Endodermal cell (in vitro differentiated cells): ENCODE results near the gene NLRP8. TPM values are rescaled to one million over a fixed set of nuclear protein-coding genes. Genes with fewer than 3 reads are reported as not detected.

Experiments
- DNase-seq: peaks from one replicate; pipeline ENCODE4 v3.0.0-alpha.2; 2017
- H3K27ac ChIP-seq: 2 replicates; pipeline ENCODE4 v1.5.1; 2013; ENCODE audit warnings: mild to moderate bottlenecking, low read depth, low read length, moderate library complexity
- H3K27me3 ChIP-seq: 2 replicates; pipeline ENCODE4 v1.6.1; 2013; ENCODE audit warnings: mild to moderate bottlenecking, low read length, moderate library complexity; ENCODE audit not compliant: insufficient read depth, control insufficient read depth, poor library complexity, severe bottlenecking
- H3K36me3 ChIP-seq: 2 replicates; pipeline ENCODE4 v1.7.0; 2013; ENCODE audit warnings: mild to moderate bottlenecking, low read length, moderate library complexity; ENCODE audit not compliant: control insufficient read depth, insufficient read depth
- H3K4me1 ChIP-seq: one replicate; pipeline ENCODE4 v1.7.0; 2013; ENCODE audit warnings: low read length; ENCODE audit not compliant: control insufficient read depth, insufficient read depth
- H3K4me3 ChIP-seq: 2 replicates; pipeline ENCODE4 v1.5.1; 2013; ENCODE audit warnings: mild to moderate bottlenecking, low read length, moderate library complexity
- H3K9ac ChIP-seq: 2 replicates; pipeline ENCODE4 v1.6.1; 2013; ENCODE audit warnings: mild to moderate bottlenecking, low read length, moderate library complexity; ENCODE audit not compliant: poor library complexity, severe bottlenecking; ENCODE audit errors: extremely low read depth
- H3K9me3 ChIP-seq: 2 replicates; pipeline ENCODE4 v1.6.1; 2013; ENCODE audit warnings: mild to moderate bottlenecking, low read length, moderate library complexity; ENCODE audit not compliant: control insufficient read depth
- H3K27ac Mint-ChIP-seq: 2 replicates; pipeline ENCODE4 v1.8.0; 2020; ENCODE audit warnings: mixed read lengths
- H3K27me3 Mint-ChIP-seq: 2 replicates; pipeline ENCODE4 v1.8.0; 2021; ENCODE audit warnings: mild to moderate bottlenecking, mixed read lengths; ENCODE audit not compliant: insufficient read depth
- H3K36me3 Mint-ChIP-seq: 2 replicates; pipeline ENCODE4 v1.8.0; 2020; ENCODE audit warnings: low read depth, mixed read lengths
- H3K4me1 Mint-ChIP-seq: 2 replicates; pipeline ENCODE4 v1.8.0; 2020; ENCODE audit warnings: mixed read lengths
- H3K4me3 Mint-ChIP-seq: 2 replicates; pipeline ENCODE4 v1.8.0; 2020; ENCODE audit warnings: mild to moderate bottlenecking, moderate library complexity, mixed read lengths
- H3K9me3 Mint-ChIP-seq: 2 replicates; pipeline ENCODE4 v1.8.0; 2020; ENCODE audit warnings: mild to moderate bottlenecking, mixed read lengths
- CTCF ChIP-seq: fragments of 200-600 bp; sonication (generic); conservative IDR thresholded peaks from 2 replicates; pipeline ENCODE4 v1.5.0; 2021; ENCODE audit warnings: antibody characterized with exemption, mild to moderate bottlenecking
- WGBS, 2 experiments: methylation state at CpG; one replicate each; pipeline versions ENCODE4 v1.1.5 to v1.1.7; 2013; ENCODE audit warnings: missing lambda C conversion rate in 2 of 2, mixed read lengths in 1 of 2; ENCODE audit not compliant: insufficient coverage in 1 of 2, insufficient read length in 1 of 2; 5-methylcytosine and 5-hydroxymethylcytosine counted together
- total RNA-seq, 2 donors: library from RNA; stranded (reverse); fragmentation: NEBNext Ultra II Directional in 1 of 2; extraction: Animal tissue kit (Norgen Biotek cat#: 25700) in 1 of 2; gene quantifications; 2 replicates in 1 of 2; 3 replicates in 1 of 2; pipeline ENCODE4 v1.2.1, GENCODE V29; 2021

The NLRP8 gene
- total RNA-seq, 2 donors from 2014 or later = not detected

GRCh38 chr19:55902080-55902751, 45.4 kb upstream of the NLRP8 start:
- no peak overlapping the region for H3K4me3 ChIP-seq
- H3K36me3 Mint-ChIP-seq = peaks cover 2% of the 10 kb centered on the region
- DNase-seq = no peak
- no peaks in the 10 kb centered on the region for H3K27me3 ChIP-seq
- H3K27ac ChIP-seq = no peak overlapping the region
- no peaks in the 10 kb centered on the region for H3K27me3 Mint-ChIP-seq
- no peaks in the 10 kb centered on the region for H3K4me1 ChIP-seq
- no peaks in the 10 kb centered on the region for H3K4me1 Mint-ChIP-seq
- H3K4me3 Mint-ChIP-seq = no peak overlapping the region
- no peaks in the 10 kb centered on the region for H3K36me3 ChIP-seq
- no peak overlapping the region for H3K27ac Mint-ChIP-seq
- TF ChIP-seq CTCF = no peak
- WGBS, 2 experiments = 70 to 75% methylated on average over 7 to 8 of the region's 9 CpGs
- H3K9me3 Mint-ChIP-seq = peaks cover 89% of the 10 kb centered on the region
- no peak overlapping the region for H3K9ac ChIP-seq
- peaks cover 47% of the 10 kb centered on the region for H3K9me3 ChIP-seq

DNA sequence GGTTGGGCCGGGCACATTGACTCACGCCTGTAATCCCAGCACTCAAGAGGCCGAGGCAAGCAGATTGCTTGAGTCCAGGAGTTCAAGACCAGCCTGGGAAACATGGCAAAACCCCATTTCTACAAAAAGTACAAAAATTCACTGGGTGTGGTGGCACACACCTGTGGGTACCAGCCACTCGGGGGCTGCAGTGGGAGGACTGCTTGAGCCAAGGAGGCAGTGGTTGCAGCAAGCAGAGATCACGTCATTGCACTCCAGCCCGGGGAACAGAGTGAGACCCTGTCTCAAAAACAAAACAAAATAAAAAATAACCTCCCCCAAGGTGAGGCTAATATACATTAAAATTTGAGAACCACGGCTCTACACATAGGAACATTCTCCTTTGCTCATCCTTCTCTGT, 40.3 kb upstream of the NLRP8 start:
- peaks cover 91% of the 10 kb centered on the region for H3K9me3 Mint-ChIP-seq
- Histone ChIP-seq H3K4me3 (no peak overlapping the region), H3K36me3 (no peaks in the 10 kb centered on the region), H3K9me3 (peaks cover 51% of the 10 kb centered on the region), H3K27ac (no peak overlapping the region), H3K4me1 (no peaks in the 10 kb centered on the region), H3K9ac (no peak overlapping the region), H3K27me3 (no peaks in the 10 kb centered on the region)
- DNase-seq = no peak
- no peak for TF ChIP-seq CTCF
- H3K27me3 Mint-ChIP-seq = no peaks in the 10 kb centered on the region
- no peak overlapping the region for H3K27ac Mint-ChIP-seq
- H3K4me3 Mint-ChIP-seq = no peak overlapping the region
- 78 to 79% methylated on average over 4 to 7 of the region's 7 CpGs for WGBS, 2 experiments
- H3K4me1 Mint-ChIP-seq = no peaks in the 10 kb centered on the region
- H3K36me3 Mint-ChIP-seq = no peaks in the 10 kb centered on the region

DNA sequence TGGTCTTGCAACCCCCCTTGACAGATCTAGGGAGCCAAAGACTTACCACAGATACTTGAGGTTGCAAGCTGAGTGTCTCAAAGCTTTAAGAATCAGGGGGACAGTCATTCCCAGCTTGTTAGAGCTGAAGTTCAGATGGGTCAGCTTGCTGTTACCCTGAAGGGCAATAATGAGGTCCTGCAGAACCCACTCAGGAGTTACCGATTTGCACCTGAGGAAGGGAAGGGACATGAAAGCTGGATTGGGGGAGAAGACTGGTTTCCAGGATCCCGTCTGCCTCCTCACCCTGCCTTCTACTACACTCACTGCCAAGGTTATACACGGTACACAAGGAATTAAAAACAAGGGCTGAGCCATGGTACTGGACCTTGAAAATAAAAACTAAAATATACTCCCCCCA, 39.9 kb upstream of the NLRP8 start:
- no peak for DNase-seq
- no peak overlapping the region for H3K27ac ChIP-seq
- Mint-ChIP-seq H3K27ac (no peak overlapping the region), H3K27me3 (no peaks in the 10 kb centered on the region), H3K36me3 (no peaks in the 10 kb centered on the region), H3K4me1 (no peaks in the 10 kb centered on the region), H3K4me3 (no peak overlapping the region), H3K9me3 (peaks cover 94% of the 10 kb centered on the region)
- H3K36me3 ChIP-seq = no peaks in the 10 kb centered on the region
- peaks cover 53% of the 10 kb centered on the region for H3K9me3 ChIP-seq
- no peaks in the 10 kb centered on the region for H3K27me3 ChIP-seq
- TF ChIP-seq CTCF = no peak
- no peaks in the 10 kb centered on the region for H3K4me1 ChIP-seq
- 61% methylated on average over 3 of the region's 3 CpGs; no CpG with 5 or more reads in 1 of the 2 experiments for WGBS, 2 experiments
- H3K4me3 ChIP-seq = no peak overlapping the region
- no peak overlapping the region for H3K9ac ChIP-seq
